Colonic mucosa (tissue), 4 donors: ENCODE data around the gene DSCAML1. TPM values are rescaled to one million over a fixed set of nuclear protein-coding genes. Genes with fewer than 3 reads are reported as not detected.

ENCODE experiments used
- DNase-seq: peaks from one replicate; pipeline ENCODE4 v3.0.0-alpha.2; 2020
- H3K27ac ChIP-seq: fragments of 200-600 bp; one replicate; pipeline ENCODE4 v1.8.0; 2021
- H3K27me3 ChIP-seq: fragments of 200-600 bp; one replicate; pipeline ENCODE4 v1.8.0; 2021
- H3K36me3 ChIP-seq: fragments of 200-600 bp; one replicate; pipeline ENCODE4 v1.8.0; 2021
- H3K4me1 ChIP-seq: fragments of 200-600 bp; one replicate; pipeline ENCODE4 v1.8.0; 2021; ENCODE audit warnings: mild to moderate bottlenecking
- H3K4me3 ChIP-seq: fragments of 200-600 bp; one replicate; pipeline ENCODE4 v1.8.0; 2021
- H3K9ac ChIP-seq, 2 donors: one replicate each; pipeline ENCODE4 v1.7.0; 2013; ENCODE audit warnings: control low read depth in 2 of 2, low read depth in 2 of 2, low read length in 2 of 2
- H3K9me3 ChIP-seq: fragments of 200-600 bp; one replicate; pipeline ENCODE4 v1.8.0; 2021
- intact Hi-C: fragments of 100-400 bp; cut with DNase I; formaldehyde crosslinking; loops from one replicate; pipeline ENCODE4 v1.14.1; 2022
- total RNA-seq, 2 donors: library from RNA; stranded (reverse); fragmentation: NEBNext Ultra II Directional in 1 of 2; extraction: Animal tissue kit (Norgen Biotek cat#: 25700) in 1 of 2; gene quantifications; one replicate each; pipeline ENCODE4 v1.2.1, GENCODE V29; 2021
- TF ChIP-seq, protein P1 (sequence below): fragments of 200-600 bp; IDR thresholded peaks from one replicate; pipeline ENCODE4 v1.8.0; 2022; ENCODE audit warnings: antibody characterized with exemption, mild to moderate bottlenecking
- donor health status: healthy.
- donor health status: DM: no; HTN: no; CAD: no.
- donor health status: DM: no; HTN: no; CAD: no.

The DSCAML1 gene
- total RNA-seq, 2 donors from 2014 or later, result 1.2 to 4.3 TPM

DNA sequence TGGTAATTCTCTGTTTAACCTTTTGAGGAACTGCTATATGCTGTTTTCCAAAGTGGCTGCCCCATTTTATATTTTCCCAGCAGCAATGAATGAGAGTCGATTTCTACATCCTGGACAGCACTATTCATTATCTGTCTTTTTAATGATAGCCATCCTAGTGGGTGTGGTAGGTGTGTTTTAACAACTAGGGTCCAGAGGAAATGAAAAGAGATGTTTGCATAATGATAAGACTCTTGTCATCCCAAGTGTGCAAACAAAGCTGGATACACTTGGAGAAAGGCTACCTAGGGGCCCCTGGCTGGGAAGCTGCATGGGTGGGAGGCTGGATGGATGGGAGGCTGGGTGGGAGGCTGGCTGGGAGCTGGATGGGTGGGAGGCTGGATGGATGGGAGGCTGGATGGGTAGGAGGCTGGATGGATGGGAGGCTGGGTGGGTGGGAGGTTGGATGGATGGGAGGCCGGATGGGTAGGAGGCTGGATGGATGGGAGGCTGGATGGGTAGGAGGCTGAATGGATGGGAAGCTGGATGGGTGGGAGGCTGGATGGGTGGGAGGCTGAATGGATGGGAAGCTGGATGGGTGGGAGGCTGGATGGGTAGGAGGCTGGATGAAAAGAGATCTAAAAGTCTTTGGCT is 158.0 kb downstream of the DSCAML1 start:
- H3K36me3 ChIP-seq, result no peaks in the 10 kb centered on the region
- no peak overlapping the region for H3K9ac ChIP-seq
- TF ChIP-seq, protein P1, sequence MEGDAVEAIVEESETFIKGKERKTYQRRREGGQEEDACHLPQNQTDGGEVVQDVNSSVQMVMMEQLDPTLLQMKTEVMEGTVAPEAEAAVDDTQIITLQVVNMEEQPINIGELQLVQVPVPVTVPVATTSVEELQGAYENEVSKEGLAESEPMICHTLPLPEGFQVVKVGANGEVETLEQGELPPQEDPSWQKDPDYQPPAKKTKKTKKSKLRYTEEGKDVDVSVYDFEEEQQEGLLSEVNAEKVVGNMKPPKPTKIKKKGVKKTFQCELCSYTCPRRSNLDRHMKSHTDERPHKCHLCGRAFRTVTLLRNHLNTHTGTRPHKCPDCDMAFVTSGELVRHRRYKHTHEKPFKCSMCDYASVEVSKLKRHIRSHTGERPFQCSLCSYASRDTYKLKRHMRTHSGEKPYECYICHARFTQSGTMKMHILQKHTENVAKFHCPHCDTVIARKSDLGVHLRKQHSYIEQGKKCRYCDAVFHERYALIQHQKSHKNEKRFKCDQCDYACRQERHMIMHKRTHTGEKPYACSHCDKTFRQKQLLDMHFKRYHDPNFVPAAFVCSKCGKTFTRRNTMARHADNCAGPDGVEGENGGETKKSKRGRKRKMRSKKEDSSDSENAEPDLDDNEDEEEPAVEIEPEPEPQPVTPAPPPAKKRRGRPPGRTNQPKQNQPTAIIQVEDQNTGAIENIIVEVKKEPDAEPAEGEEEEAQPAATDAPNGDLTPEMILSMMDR, result no peak
- H3K27me3 ChIP-seq, result no peaks in the 10 kb centered on the region
- H3K4me3 ChIP-seq, result no peak overlapping the region
- no peak for DNase-seq
- H3K27ac ChIP-seq, result no peak overlapping the region
- no peaks in the 10 kb centered on the region for H3K9me3 ChIP-seq
- intact Hi-C loops, result no loop called here
- no peaks in the 10 kb centered on the region for H3K4me1 ChIP-seq

DNA sequence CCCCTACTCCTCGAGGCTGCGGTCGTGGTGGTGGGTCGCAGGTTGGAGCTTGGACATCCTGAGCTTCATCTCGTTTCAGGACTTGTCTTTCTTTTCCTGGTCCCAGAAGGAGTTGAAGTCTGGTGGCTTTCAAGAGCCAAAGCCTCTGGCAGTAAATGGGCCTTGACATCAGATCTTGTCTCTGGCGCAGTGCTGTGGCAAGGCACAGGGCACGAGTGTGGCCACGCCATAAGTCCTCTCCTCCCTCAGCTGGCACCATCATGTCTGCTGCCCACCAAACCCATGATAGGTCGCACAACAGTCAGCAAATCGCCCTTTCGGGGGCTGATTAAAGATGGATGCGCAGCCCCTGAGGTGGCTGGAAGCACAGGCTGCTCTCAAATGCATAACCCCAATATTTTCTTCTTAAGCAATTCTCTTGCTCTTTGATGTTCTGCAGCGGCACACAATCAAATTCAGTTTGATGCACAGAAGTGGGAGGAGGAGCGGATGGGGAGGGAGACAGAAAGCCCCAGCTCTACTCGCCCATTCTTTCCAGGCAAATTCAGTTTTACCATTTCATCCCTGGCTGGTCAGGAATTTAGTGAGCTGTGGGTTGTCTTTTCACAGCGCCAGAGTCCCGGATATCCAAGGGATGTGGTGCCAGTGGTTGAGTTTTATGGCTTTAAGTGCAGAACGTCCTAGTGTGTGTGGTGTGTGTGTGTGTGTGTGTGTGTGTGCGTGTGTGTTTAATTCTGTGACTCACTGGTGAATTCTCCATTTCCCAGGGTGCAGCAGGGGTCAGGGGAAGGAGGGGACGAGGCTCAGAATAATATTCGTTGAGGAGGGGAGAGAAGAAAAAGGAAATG is 162.0 kb downstream of the DSCAML1 start:
- H3K4me1 ChIP-seq, result no peaks in the 10 kb centered on the region
- DNase-seq, result no peak
- no peaks in the 10 kb centered on the region for H3K36me3 ChIP-seq
- H3K27me3 ChIP-seq, result no peaks in the 10 kb centered on the region
- H3K4me3 ChIP-seq, result no peak overlapping the region
- intact Hi-C loops, result no loop called here
- TF ChIP-seq, protein P1, result no peak
- no peak overlapping the region for H3K27ac ChIP-seq
- no peak overlapping the region for H3K9ac ChIP-seq
- H3K9me3 ChIP-seq, result no peaks in the 10 kb centered on the region

DNA sequence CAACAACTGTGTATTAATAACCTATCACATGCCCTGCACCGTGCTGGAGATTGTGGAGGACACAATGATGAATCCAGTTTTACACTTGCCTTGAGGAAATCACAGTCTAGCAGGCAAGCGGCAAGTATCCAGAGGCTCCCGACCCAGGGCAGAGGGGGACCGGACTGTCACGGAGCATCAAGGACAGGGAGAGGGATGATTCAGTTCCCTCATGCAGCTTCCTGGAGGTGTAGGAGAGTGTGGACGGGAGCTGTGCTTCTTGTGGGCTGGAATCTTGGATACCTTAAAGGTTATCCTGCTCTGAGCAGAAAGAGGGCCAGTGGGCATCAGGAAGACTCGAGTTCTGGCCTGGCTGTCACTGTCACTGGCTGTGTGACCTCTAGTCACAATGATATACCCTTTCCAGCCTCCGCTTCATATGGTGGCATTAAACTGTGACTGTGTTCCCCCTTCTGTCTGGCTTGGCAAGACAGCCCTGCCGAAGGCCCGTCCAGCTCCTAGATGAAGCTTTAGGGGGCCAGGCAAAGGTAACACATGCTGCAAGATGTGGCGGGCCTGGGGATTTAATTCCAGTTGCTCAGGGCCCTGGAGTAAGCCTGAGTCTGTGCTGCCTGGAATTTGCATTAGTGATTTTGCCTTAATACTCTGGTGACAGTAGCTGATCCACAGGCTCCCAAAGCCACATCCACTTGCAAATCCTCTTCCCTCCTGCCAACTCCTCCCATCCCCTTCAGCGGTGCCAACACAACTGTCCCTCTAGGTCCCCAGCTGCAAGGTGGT is 162.8 kb downstream of the DSCAML1 start:
- Histone ChIP-seq H3K27ac (no peak overlapping the region), H3K36me3 (no peaks in the 10 kb centered on the region), H3K27me3 (no peaks in the 10 kb centered on the region), H3K9me3 (no peaks in the 10 kb centered on the region), H3K4me1 (no peaks in the 10 kb centered on the region), H3K4me3 (no peak overlapping the region), H3K9ac (no peak overlapping the region)
- no peak for DNase-seq
- intact Hi-C loops, result no loop called here
- TF ChIP-seq, protein P1, result no peak

DNA sequence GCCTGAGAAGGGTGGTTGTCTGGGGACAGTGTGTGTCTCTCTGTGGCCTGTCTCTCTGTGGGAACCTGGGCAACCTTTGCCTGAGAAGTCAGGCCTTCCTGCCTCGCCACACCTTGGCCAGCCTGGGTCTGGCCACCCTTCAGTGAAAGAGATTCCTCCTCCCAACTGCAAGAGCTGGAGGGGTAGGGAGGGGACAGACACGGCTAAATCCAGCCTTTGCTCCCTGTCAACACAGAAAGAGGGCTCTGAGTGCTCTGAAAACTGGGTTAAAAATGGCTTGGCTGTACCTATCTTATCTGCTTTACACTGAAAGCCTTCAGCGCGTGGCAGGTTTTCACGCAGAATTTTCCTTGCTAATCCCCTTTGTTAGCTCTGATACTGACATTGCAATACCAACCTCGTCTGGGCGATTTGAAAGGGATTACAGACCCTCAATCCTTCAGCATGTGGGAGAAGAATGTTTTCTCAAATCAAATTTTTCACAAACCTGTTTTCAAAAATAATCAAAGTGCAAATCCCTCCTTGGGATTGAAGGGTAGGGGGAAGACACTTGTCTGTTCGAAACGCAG is 163.7 kb downstream of the DSCAML1 start:
- no peak overlapping the region for H3K27ac ChIP-seq
- intact Hi-C loops, result no loop called here
- H3K4me1 ChIP-seq, result no peaks in the 10 kb centered on the region
- no peaks in the 10 kb centered on the region for H3K27me3 ChIP-seq
- TF ChIP-seq, protein P1, result no peak
- no peak overlapping the region for H3K4me3 ChIP-seq
- H3K9me3 ChIP-seq, result no peaks in the 10 kb centered on the region
- no peaks in the 10 kb centered on the region for H3K36me3 ChIP-seq
- H3K9ac ChIP-seq, result no peak overlapping the region
- DNase-seq, result no peak

DNA sequence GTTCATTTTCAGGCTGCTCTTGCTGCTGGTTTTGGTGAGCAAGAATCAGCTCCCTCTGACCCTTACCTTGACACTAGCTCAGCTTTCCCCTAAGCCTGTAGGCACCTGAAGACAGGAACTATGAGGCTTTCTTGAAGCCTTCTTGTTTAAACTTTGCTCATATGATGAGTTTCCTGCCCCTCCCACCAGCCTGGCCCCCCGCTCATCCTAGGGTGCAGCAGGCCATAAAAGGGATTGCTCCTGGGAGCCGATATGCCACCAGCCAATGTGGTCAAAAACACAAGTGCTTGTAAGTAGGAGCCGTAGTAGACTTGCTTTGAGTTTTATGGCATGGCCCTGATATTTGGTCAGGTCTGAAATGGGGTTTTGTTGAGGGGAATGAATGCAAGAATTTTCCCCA is 164.7 kb downstream of the DSCAML1 start:
- DNase-seq, result no peak
- no peaks in the 10 kb centered on the region for H3K4me1 ChIP-seq
- H3K27me3 ChIP-seq, result no peaks in the 10 kb centered on the region
- no peak overlapping the region for H3K9ac ChIP-seq
- no peaks in the 10 kb centered on the region for H3K36me3 ChIP-seq
- H3K4me3 ChIP-seq, result no peak overlapping the region
- intact Hi-C loops, result no loop called here
- TF ChIP-seq, protein P1, result no peak
- H3K27ac ChIP-seq, result no peak overlapping the region
- no peaks in the 10 kb centered on the region for H3K9me3 ChIP-seq
